Ovary (tissue), 3 donors: ENCODE measurements around the gene OR5H1.

ENCODE experiments used
- POLR2A ChIP-seq: fragments of 450-650 bp; IDR thresholded peaks from one replicate; pipeline ENCODE4 v1.6.1; 2017; ENCODE audit warnings: antibody characterized with exemption, mild to moderate bottlenecking, moderate library complexity
- TF ChIP-seq, protein P1 (sequence below), 3 donors: fragments of 450-650 bp in 2 of 3; fragments of 200-600 bp in 1 of 3; IDR thresholded peaks; one replicate each; pipeline versions ENCODE4 v1.5.1 to v1.8.0; 2016 to 2022; ENCODE audit warnings: antibody characterized with exemption in 3 of 3, mild to moderate bottlenecking in 1 of 3
- donor health status: DM: no; HTN: no; CAD: no.

DNA sequence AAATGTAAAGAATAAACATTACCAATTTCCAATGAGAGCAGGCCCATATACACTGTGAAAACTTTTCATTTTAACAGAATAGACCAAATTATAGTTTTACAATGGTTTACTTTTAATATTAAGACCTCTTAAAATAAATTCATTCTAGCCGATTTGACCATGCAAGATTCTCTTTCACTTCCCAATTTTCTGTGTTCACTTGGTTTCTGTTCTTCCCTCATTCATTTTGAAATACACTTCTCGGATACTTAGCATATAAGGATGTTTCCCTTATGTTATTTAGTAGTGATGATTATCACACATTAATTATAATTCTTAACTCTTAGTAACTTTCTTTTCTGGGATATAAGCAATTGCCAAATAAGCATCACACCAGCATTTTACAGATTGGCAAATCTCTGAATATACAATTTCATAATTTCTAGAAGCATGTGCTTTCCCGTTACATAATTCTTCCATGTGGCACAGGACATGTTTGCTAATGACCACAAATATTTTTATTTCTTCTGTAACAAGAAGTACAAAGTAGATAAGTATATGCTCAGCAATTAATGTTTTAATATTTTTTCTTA, 49.9 kb downstream of the OR5H1 start:
- TF ChIP-seq, protein P1, sequence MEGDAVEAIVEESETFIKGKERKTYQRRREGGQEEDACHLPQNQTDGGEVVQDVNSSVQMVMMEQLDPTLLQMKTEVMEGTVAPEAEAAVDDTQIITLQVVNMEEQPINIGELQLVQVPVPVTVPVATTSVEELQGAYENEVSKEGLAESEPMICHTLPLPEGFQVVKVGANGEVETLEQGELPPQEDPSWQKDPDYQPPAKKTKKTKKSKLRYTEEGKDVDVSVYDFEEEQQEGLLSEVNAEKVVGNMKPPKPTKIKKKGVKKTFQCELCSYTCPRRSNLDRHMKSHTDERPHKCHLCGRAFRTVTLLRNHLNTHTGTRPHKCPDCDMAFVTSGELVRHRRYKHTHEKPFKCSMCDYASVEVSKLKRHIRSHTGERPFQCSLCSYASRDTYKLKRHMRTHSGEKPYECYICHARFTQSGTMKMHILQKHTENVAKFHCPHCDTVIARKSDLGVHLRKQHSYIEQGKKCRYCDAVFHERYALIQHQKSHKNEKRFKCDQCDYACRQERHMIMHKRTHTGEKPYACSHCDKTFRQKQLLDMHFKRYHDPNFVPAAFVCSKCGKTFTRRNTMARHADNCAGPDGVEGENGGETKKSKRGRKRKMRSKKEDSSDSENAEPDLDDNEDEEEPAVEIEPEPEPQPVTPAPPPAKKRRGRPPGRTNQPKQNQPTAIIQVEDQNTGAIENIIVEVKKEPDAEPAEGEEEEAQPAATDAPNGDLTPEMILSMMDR (IDR thresholded peaks at IDR 0.05): no peak
- no peak for TF ChIP-seq POLR2A
